ENCODE measurements around the gene LAMA2. TPM values are rescaled to one million over a fixed set of nuclear protein-coding genes. Genes with fewer than 3 reads are reported as not detected.

LAMA2 gene
- total and polyA plus RNA-seq, 2 of the 8 experiments (the other 6 are each of a cell fraction or from before 2014, with no cell fraction given) = 1.3 to 3.8 TPM

DNA sequence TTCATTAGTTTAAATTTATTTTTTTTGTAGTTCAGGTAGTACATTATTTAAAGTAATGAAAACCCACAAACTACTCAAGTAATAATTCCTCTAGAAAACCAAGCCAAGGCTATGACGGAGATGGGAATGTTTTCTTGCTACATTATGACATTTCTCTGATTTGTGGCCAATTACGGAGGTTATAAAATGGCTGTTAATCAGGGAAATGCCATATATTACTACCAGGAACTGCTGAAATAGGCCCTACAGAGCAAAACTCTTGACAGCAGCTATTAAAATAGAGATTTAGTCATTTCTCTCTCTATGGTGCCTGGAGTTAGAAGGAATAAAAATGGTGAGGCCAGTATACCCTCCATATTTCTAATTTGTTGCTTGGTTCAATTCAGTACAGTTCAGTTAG is 547.0 kb downstream of the LAMA2 start:
- DNase-seq (ENCODE audit: low read depth in 1 of 2, low spot score in 2 of 2) = no peak
- no peak overlapping the region for H2AK5ac ChIP-seq (ENCODE audit: low read depth, low read length)

More for the DNA sequence above, 547.0 kb downstream of the LAMA2 start:
- Histone ChIP-seq H2BK20ac (ENCODE audit: low read length) (no peak overlapping the region), H3K79me1 (ENCODE audit: low read depth, low read length) (no peaks in the 10 kb centered on the region), H3K23me2 (ENCODE audit: low read depth, low read length) (no peaks in the 10 kb centered on the region), H4K91ac (replicated peaks; ENCODE audit: insufficient read length, low read length) (no peak overlapping the region), H4K20me1 (replicated peaks in 1 of 2; ENCODE audit: control insufficient read depth in 1 of 2, insufficient read depth in 2 of 2, low read length in 2 of 2) (no peaks in the 10 kb centered on the region), H4K5ac (ENCODE audit: insufficient read length, low read depth, low read length) (no peak overlapping the region), H3K9me3 (ENCODE audit: insufficient read depth in 2 of 2, low read depth in 1 of 2, low read length in 1 of 2) (no peaks in the 10 kb centered on the region), H3K4me1 (replicated peaks in 1 of 4; ENCODE audit: control insufficient read depth in 3 of 4, insufficient read depth in 4 of 4, low read length in 3 of 4) (no peaks in the 10 kb centered on the region), H3K79me2 (ENCODE audit: control insufficient read depth in 1 of 2, insufficient read depth in 2 of 2, low read length in 2 of 2) (no peaks in the 10 kb centered on the region), H3K23ac (ENCODE audit: insufficient read length) (no peak overlapping the region), H3K4me2 (ENCODE audit: insufficient read depth in 1 of 2, low read depth in 2 of 2, low read length in 2 of 2) (no peak overlapping the region), H2BK5ac (ENCODE audit: low read depth, low read length) (no peak overlapping the region), H3K18ac (ENCODE audit: extremely low read depth, low read length) (no peak overlapping the region), H3K56ac (replicated peaks; ENCODE audit: insufficient read length, low read depth, low read length) (no peak overlapping the region), H2BK12ac (ENCODE audit: low read depth, low read length) (no peak overlapping the region), H2AFZ (ENCODE audit: low read length) (no peak overlapping the region), H3K9ac (replicated peaks in 1 of 4; ENCODE audit: extremely low read depth in 1 of 4, low read depth in 3 of 4, low read length in 3 of 4) (no peak overlapping the region), H3K27ac (ENCODE audit: low read depth, low read length) (no peak overlapping the region), H3K4me3 (ENCODE audit: extremely low read depth in 1 of 4, insufficient read depth in 2 of 4, low read depth in 3 of 4, low read length in 4 of 4) (no peak overlapping the region), H3K27me3 (replicated peaks in 1 of 4; ENCODE audit: control insufficient read depth in 3 of 4, extremely low read depth in 1 of 4, insufficient read depth in 3 of 4, low read length in 3 of 4) (no peaks in the 10 kb centered on the region; a peak in 1 of 7 replicates), H2BK15ac (ENCODE audit: low read length) (no peak overlapping the region), H3K14ac (ENCODE audit: insufficient read length) (no peak overlapping the region), H4K8ac (ENCODE audit: extremely low read depth, insufficient read depth, low read length) (no peak overlapping the region), H3K4ac (replicated peaks; ENCODE audit: insufficient read length, low read depth, low read length) (no peak overlapping the region), H3K36me3 (ENCODE audit: control insufficient read depth in 2 of 4, insufficient read depth in 4 of 4, low read length in 3 of 4) (no peaks in the 10 kb centered on the region), H2BK120ac (replicated peaks; ENCODE audit: low read depth, low read length) (no peak overlapping the region)
- POLR2A ChIA-PET (ENCODE audit: partially characterized antibody) = no interaction called here
- TF ChIP-seq CTBP2 (IDR thresholded peaks at IDR 0.05; ENCODE audit: borderline replicate concordance, insufficient read depth, insufficient read length, low read length) (no peak), NRF1 (IDR thresholded peaks at IDR 0.05; ENCODE audit: low read depth, low read length) (no peak), EP300 (IDR thresholded peaks at IDR 0.05; ENCODE audit: borderline replicate concordance in 1 of 2, low read depth in 2 of 2, low read length in 2 of 2) (no peak), RNF2 (IDR thresholded peaks at IDR 0.05; ENCODE audit: borderline replicate concordance, low read depth, low read length, missing control alignments, poor library complexity, severe bottlenecking) (no peak), POU5F1 (IDR thresholded peaks at IDR 0.05; ENCODE audit: low read depth, low read length) (no peak)
- CTCF ChIA-PET (ENCODE audit: partially characterized antibody) = no interaction called here
- WGBS, 2 experiments (ENCODE audit: extremely low coverage in 1 of 2, insufficient coverage in 1 of 2, insufficient read length in 1 of 2, insufficient replicate concordance in 2 of 2, low coverage in 1 of 2, low lambda C conversion rate in 2 of 2, missing lambda C conversion rate in 1 of 2) = 84% methylated on average over 2 of the region's 2 CpGs; no CpG with 5 or more reads in 1 of the 2 experiments
- FAIRE-seq = no peak
